DMS79 (cell line): ENCODE measurements around the gene CTXND1.

ENCODE experiments used
- DNase-seq: peaks from one replicate; lab custom pipeline; 2025; lab: John Stamatoyannopoulos, UW

The CTXND1 gene

GRCh38 chr15:80251428-80252120 lies 439 bp downstream of the CTXND1 start:
- DNase-seq, result no peak

GRCh38 chr15:80250614-80251427 lies 1.2 kb downstream of the CTXND1 start:
- DNase-seq, result no peak

DNA sequence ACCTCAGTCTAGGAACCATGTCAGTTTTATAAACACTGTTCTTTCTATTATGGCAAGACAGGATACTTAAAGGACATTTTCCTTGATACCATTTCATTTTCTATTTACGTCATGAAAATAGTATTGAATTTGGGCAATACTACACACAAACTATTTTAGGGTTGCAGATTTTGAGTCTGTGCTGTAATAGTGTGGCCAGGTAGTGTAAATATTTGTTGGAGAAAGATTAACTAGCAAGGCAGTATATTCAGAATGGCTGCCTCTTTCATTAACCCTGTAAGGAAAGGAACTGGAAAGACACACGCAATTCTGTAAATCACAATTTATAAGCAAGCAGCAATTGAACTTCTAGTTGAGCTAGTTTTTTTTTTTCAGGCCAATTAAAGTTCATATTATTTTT lies 2.0 kb downstream of the CTXND1 start:
- DNase-seq, result no peak

GRCh38 chr15:80247320-80247719 lies 4.7 kb downstream of the CTXND1 start:
- no peak for DNase-seq

DNA sequence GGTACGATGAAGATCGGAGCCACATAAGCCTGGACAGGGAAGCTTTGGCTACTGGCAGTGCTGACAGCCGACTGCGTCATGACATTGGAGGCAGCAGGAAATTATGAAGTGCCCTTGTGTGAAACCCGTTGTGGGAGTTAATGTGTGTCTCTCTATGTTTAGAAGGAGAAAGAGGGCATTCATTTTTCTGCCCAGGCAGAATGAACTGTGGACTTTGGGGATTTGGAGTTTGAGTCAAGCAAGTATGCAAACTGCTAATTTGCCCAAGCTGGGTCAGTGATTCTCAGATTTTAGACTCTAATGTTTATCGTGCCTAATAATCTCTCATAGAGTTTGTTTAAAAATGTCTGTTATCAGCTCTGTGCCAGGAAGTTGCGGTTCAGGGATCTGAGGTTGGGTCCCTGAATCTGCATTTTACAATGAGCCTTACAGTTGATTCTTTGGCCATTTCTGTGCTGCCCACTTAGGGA lies 5.6 kb downstream of the CTXND1 start:
- DNase-seq, result no peak

GRCh38 chr15:80242802-80243201 lies 9.2 kb downstream of the CTXND1 start:
- DNase-seq, result no peak

DNA sequence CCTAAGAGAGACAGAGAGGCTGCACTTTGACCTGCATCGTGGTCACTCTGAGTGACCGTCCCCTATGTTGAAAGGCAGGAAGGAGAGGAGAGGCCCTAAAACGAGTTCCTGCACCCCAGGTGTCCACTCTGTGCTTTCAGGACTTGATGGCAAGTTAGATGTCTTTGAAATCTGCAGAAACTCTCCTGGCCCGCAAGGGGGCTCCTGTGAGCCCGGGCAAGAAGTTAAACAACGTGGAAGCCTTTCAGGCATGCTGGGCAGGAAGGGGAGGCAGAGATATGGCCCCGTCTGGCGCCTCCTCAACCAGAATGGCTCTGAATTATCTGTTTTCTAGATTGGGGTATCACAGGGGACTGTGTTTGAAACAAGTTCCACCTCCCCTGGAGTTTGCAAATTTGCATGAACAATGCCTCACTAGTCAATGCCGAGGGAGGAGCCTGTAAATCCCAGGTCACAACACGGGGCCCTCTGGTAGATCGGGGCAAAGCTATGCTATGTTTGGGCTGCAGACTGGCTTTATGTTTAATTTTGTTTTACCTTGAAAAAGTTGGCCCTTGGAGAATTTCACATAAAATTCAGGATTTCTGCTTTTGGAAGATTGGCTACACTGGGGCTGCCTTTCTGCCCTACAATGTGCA lies 9.8 kb downstream of the CTXND1 start:
- DNase-seq, result no peak

DNA sequence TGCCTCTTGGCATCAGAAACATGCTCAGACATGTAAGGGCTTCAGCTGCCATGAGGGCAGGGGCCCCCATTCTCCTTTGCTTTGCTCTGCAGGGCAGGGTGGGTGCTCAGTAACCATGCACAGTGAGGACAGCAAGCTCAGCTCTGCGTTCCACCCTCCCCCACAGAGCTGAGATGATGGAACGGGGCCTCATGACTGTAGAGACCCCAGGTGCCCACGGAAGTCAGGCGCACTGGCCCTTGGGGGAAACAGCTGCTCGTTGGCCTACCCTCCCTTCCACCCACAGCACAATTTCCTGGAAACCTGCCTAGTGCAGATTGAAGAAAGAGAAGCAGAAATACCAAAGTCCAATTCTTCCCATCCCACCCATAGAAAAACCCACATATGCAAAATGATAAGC lies 10.5 kb downstream of the CTXND1 start:
- DNase-seq, result no peak

GRCh38 chr15:80240276-80240675 lies 11.7 kb downstream of the CTXND1 start:
- DNase-seq, result no peak

- no peak for DNase-seq
Measured at GRCh38 chr15:80234883-80235282, 17.1 kb downstream of the CTXND1 start.

DNA sequence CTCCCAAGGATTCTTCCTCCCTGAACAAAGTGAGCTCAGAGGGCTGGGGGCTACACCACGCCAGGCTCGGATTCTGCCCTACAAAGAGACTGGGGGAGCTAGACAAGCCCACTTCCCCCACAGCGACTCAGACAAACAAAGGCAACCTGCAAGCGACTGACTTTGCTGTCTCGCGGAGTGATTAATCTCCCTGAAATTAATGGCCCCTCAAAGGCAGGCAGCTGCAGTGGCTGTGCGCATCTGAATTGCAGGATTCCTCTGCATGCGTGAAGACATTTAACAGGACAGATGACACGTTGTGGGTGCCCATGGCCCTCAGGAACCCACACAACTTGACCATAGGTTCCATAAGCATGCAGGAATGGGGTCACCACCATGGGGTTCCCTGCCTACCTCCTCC lies 18.4 kb downstream of the CTXND1 start:
- no peak for DNase-seq

GRCh38 chr15:80231371-80231770 lies 20.6 kb downstream of the CTXND1 start:
- no peak for DNase-seq

GRCh38 chr15:80228959-80229610 lies 22.9 kb downstream of the CTXND1 start:
- DNase-seq, result no peak

GRCh38 chr15:80219955-80220354 lies 32.1 kb downstream of the CTXND1 start:
- no peak for DNase-seq

DNA sequence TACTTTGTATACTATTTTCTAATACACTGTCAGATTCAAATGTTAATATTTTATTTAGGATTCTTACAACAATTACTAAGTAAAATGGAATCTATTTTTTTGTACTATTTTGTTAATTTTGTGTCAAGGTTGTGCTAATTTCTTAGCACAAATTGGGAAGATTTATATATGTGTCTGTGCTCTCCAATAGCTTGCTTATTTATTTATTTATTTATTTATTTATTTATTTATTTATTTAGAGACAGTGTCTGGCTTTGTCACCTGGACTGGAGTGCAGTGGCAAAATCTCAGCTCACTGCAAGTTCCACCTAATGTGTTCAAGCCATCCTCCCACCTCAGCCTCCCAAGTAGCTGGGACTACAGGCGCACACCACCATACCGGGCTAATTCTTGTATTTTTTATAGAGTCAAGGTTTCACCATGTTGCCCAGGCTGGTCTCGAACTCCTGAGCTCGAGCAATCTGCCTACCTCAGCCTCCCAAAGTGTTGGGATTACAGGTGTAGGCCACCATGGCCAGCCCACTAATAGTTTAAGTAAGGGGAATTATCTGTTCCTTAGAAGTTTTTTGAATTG lies 34.6 kb downstream of the CTXND1 start:
- DNase-seq, result no peak

DNA sequence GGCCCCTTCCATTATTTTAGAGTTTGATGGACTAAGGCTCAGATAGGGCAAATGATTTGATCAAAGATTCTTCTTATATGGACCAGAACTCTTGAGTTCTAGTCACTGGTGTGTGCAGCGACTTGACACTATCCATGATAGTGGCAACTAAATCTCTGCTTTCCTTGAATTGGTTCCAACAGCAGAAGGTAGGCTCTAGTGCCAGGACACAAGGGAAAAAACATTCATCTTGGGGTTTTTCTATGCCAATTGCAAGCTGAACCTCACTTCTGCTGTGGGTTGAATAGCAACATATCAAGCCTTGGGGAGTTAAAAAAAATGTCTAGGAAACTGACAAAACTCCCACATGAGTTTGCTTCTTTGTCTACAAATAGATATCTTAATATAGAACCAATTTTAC lies 35.1 kb downstream of the CTXND1 start:
- no peak for DNase-seq

- DNase-seq, result no peak
Measured at GRCh38 chr15:80216141-80216540, 35.9 kb downstream of the CTXND1 start.

DNA sequence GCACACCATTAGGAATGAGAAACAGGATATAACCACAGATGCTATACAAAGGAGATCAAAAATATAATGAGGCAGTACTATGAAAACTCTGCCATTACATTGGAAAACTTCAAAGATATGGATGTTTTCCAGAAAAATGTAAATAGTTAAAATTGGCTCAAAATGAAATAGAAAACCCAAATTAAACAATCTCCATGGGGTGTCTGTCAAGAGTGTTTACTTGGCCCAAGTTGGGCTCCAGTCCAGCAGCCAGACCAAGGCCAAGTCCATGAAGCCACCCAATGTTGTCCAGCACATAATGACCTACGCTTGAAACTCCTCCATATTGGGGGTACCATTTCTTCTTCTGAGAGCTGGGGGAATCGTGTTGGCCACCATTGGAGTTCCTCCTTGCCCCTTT lies 37.1 kb downstream of the CTXND1 start:
- DNase-seq, result no peak

DNA sequence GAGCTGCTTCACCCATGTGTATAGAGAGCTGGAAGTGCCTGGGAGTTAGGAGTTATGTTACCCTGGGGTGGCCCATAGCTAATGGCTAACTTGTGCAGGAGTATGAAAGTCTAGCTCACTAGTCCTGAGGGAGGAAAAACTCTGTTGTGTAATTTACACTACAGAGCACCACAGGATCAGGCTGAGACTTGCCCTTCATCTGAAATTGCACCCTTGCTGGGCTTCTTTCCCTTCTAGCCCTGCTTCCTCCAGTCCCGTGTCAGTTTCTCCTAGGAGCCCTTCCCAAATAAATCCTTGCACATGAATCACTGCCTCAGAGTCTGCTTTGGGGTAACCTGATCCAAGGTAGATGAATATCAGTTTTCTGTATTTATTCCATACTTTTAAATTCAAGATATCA lies 40.0 kb downstream of the CTXND1 start:
- no peak for DNase-seq

- DNase-seq, result no peak
Measured at GRCh38 chr15:80210611-80211573, 41.1 kb downstream of the CTXND1 start.
